H9 (cell line): ENCODE measurements around the gene TBC1D1. TPM values are rescaled to one million over a fixed set of nuclear protein-coding genes. Genes with fewer than 3 reads are reported as not detected.

Experiments
- DNase-seq: peaks from one replicate; pipeline ENCODE4 v3.0.0-alpha.2; 2017
- H2AFZ ChIP-seq: one replicate; pipeline ENCODE4 v1.6.1; 2013; ENCODE audit warnings: mild to moderate bottlenecking, low read length, control low read depth, moderate library complexity
- H2AK5ac ChIP-seq: 2 replicates; pipeline ENCODE4 v1.6.1; 2013; ENCODE audit warnings: low read length, control low read depth, mixed read lengths; ENCODE audit not compliant: insufficient read length
- H2BK120ac ChIP-seq: one replicate; pipeline ENCODE4 v1.6.1; 2013; ENCODE audit warnings: low read depth, mild to moderate bottlenecking, low read length, control low read depth, inconsistent platforms; ENCODE audit not compliant: poor library complexity, severe bottlenecking
- H2BK12ac ChIP-seq: 2 replicates; pipeline ENCODE4 v1.6.1; 2013; ENCODE audit warnings: low read length, control low read depth, mixed read lengths, low read depth; ENCODE audit not compliant: insufficient read length
- H2BK15ac ChIP-seq: 2 replicates; pipeline ENCODE4 v1.6.1; 2013; ENCODE audit warnings: low read depth, low read length, control low read depth
- H2BK20ac ChIP-seq: one replicate; pipeline ENCODE4 v1.6.1; 2013; ENCODE audit warnings: low read depth, mild to moderate bottlenecking, low read length, control low read depth, inconsistent platforms; ENCODE audit not compliant: poor library complexity, severe bottlenecking
- H2BK5ac ChIP-seq: 2 replicates; pipeline ENCODE4 v1.6.1; 2013; ENCODE audit warnings: low read length, control low read depth, mixed read lengths; ENCODE audit not compliant: insufficient read length
- H3K14ac ChIP-seq: 2 replicates; pipeline ENCODE4 v1.6.1; 2013; ENCODE audit warnings: low read length, control low read depth; ENCODE audit not compliant: insufficient read depth
- H3K18ac ChIP-seq: 2 replicates; pipeline ENCODE4 v1.6.1; 2013; ENCODE audit warnings: low read depth, mild to moderate bottlenecking, mixed read lengths, low read length, control low read depth; ENCODE audit not compliant: insufficient read length
- H3K23ac ChIP-seq: 2 replicates; pipeline ENCODE4 v1.6.1; 2013; ENCODE audit warnings: low read length, control low read depth, mixed read lengths, low read depth; ENCODE audit not compliant: insufficient read length
- H3K23me2 ChIP-seq: 2 replicates; pipeline ENCODE4 v1.6.1; 2013; ENCODE audit warnings: low read depth, mild to moderate bottlenecking, mixed read lengths, low read length, control low read depth; ENCODE audit not compliant: insufficient read length, poor library complexity, severe bottlenecking
- H3K27ac ChIP-seq: 2 replicates; pipeline ENCODE4 v1.5.1; 2013; ENCODE audit warnings: low read length, control low read depth, mixed read lengths, low read depth; ENCODE audit not compliant: insufficient read length
- H3K27me3 ChIP-seq: 2 replicates; pipeline ENCODE4 v1.6.1; 2013; ENCODE audit warnings: low read length, control low read depth, inconsistent platforms; ENCODE audit not compliant: insufficient read depth
- H3K4ac ChIP-seq: 2 replicates; pipeline ENCODE4 v1.6.1; 2013; ENCODE audit warnings: low read depth, mild to moderate bottlenecking, control low read depth, inconsistent platforms, low read length, moderate library complexity
- H3K4me1 ChIP-seq: 2 replicates; pipeline ENCODE4 v1.6.1; 2013; ENCODE audit warnings: low read length, control low read depth, inconsistent platforms; ENCODE audit not compliant: insufficient read depth
- H3K4me2 ChIP-seq: 2 replicates; pipeline ENCODE4 v1.6.1; 2013; ENCODE audit warnings: low read length, control low read depth, mixed read lengths; ENCODE audit not compliant: insufficient read length, insufficient read depth
- H3K56ac ChIP-seq: 2 replicates; pipeline ENCODE4 v1.6.1; 2013; ENCODE audit warnings: low read depth, mild to moderate bottlenecking, mixed read lengths, low read length, control low read depth; ENCODE audit not compliant: insufficient read length
- H3K79me1 ChIP-seq: 2 replicates; pipeline ENCODE4 v1.6.1; 2013; ENCODE audit warnings: low read depth, mild to moderate bottlenecking, moderate library complexity, low read length, control low read depth, inconsistent platforms; ENCODE audit not compliant: insufficient read depth, poor library complexity, severe bottlenecking
- H3K79me2 ChIP-seq: 2 replicates; pipeline ENCODE4 v1.6.1; 2013; ENCODE audit warnings: low read length, control low read depth, inconsistent platforms; ENCODE audit not compliant: insufficient read depth
- H3K9ac ChIP-seq: 2 replicates; pipeline ENCODE4 v1.6.1; 2013; ENCODE audit warnings: low read length, control low read depth, mixed read lengths; ENCODE audit not compliant: insufficient read length; ENCODE audit errors: extremely low read depth
- H3K9me3 ChIP-seq: one replicate; pipeline ENCODE4 v1.6.1; 2013; ENCODE audit warnings: low read depth, low read length, inconsistent platforms; ENCODE audit not compliant: control insufficient read depth
- H3T11ph ChIP-seq: one replicate; pipeline ENCODE4 v1.6.1; 2013; ENCODE audit warnings: mild to moderate bottlenecking, low read length, control low read depth, inconsistent platforms
- H4K20me1 ChIP-seq: one replicate; pipeline ENCODE4 v1.6.1; 2013; ENCODE audit not compliant: control insufficient read depth, insufficient read length, insufficient read depth
- H4K5ac ChIP-seq: 2 replicates; pipeline ENCODE4 v1.6.1; 2013; ENCODE audit warnings: low read depth, mild to moderate bottlenecking, mixed read lengths, low read length, control low read depth; ENCODE audit not compliant: insufficient read length
- H4K8ac ChIP-seq: replicated peaks from 2 replicates; pipeline ENCODE4 v1.6.1; 2013; ENCODE audit warnings: low read length, control low read depth, mixed read lengths, low read depth; ENCODE audit not compliant: insufficient read length
- H4K91ac ChIP-seq: 2 replicates; pipeline ENCODE4 v1.6.1; 2013; ENCODE audit warnings: low read depth, mild to moderate bottlenecking, moderate library complexity, mixed read lengths, low read length, control low read depth; ENCODE audit not compliant: insufficient read length
- H3K27ac Mint-ChIP-seq, 3 experiments: 2 replicates in 2 of 3; 3 replicates in 1 of 3; pipeline ENCODE4 v1.8.0; 2020 to 2021; ENCODE audit warnings: mixed read lengths in 3 of 3, mild to moderate bottlenecking in 1 of 3, moderate library complexity in 1 of 3
- H3K27me3 Mint-ChIP-seq: 2 replicates; pipeline ENCODE4 v1.8.0; 2021; ENCODE audit warnings: low read depth, mild to moderate bottlenecking, moderate library complexity, mixed read lengths
- H3K36me3 Mint-ChIP-seq, 3 experiments: 2 replicates in 2 of 3; 3 replicates in 1 of 3; pipeline ENCODE4 v1.8.0; 2020 to 2021; ENCODE audit warnings: low read depth in 3 of 3, mixed read lengths in 3 of 3; ENCODE audit not compliant: insufficient read depth in 1 of 3
- H3K4me1 Mint-ChIP-seq, 2 experiments: 2 replicates each; pipeline ENCODE4 v1.8.0; 2020; ENCODE audit warnings: mixed read lengths in 2 of 2
- H3K4me3 Mint-ChIP-seq, 2 experiments: 2 replicates in 1 of 2; 3 replicates in 1 of 2; pipeline ENCODE4 v1.8.0; 2020 to 2021; ENCODE audit warnings: mild to moderate bottlenecking in 2 of 2, mixed read lengths in 2 of 2, moderate library complexity in 1 of 2
- H3K9me3 Mint-ChIP-seq, 2 experiments: 2 replicates in 1 of 2; 3 replicates in 1 of 2; pipeline ENCODE4 v1.8.0; 2020; ENCODE audit warnings: mild to moderate bottlenecking in 2 of 2, mixed read lengths in 2 of 2, moderate library complexity in 1 of 2
- CTCF ChIP-seq: fragments of 200-600 bp; sonication (generic); conservative IDR thresholded peaks from 3 replicates; pipeline ENCODE4 v1.8.0; 2021; ENCODE audit warnings: antibody characterized with exemption, mild to moderate bottlenecking
- WGBS: extraction: QIAGEN DNeasy Blood & Tissue Kit; methylation state at CpG from one replicate; pipeline ENCODE4 v1.1.7; 2013; ENCODE audit warnings: missing lambda C conversion rate, low lambda C conversion rate, mixed read lengths; ENCODE audit not compliant: insufficient read length; ENCODE audit errors: extremely low coverage; 5-methylcytosine and 5-hydroxymethylcytosine counted together
- total RNA-seq: library from RNA; stranded (reverse); gene quantifications from 2 replicates; pipeline ENCODE4 v1.2.1, GENCODE V29; 2021

The TBC1D1 gene
- total RNA-seq, 1 experiment from 2014 or later: 109 TPM

DNA sequence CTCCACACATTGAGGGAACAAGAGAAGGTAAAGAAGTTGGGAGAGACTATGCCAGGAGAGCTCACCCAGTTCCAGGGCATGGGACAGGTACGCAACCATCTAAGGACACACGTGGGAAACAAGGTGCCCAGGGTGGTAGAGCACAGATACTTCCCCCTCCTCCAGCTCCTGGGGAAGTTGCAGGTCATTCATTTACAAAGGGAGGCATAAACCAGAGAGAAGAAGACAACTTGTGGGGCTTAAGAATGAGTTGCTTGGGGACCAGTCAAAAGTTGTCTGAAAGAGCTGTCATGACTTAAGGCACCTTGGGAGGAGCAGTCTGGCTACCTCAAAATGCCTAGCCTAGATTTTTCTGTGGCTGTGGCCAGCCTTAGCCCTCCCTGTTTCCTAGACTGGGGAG lies 255.5 kb downstream of the TBC1D1 start:
- H3K14ac ChIP-seq: no peak overlapping the region
- no peak overlapping the region for H2BK5ac ChIP-seq
- WGBS: no CpG with 5 or more reads among the region's 2 CpGs
- H3K23ac ChIP-seq: no peak overlapping the region
- no peak overlapping the region for H4K8ac ChIP-seq
- no peaks in the 10 kb centered on the region for H3K79me2 ChIP-seq
- no peak overlapping the region for H2AFZ ChIP-seq
- no peak overlapping the region for H3K18ac ChIP-seq
- no peak overlapping the region for H3K4me3 Mint-ChIP-seq
- H3K9me3 ChIP-seq: no peaks in the 10 kb centered on the region
- DNase-seq: no peak
- no peak overlapping the region for H2BK20ac ChIP-seq
- no peak overlapping the region for H3K27ac ChIP-seq
- no peak overlapping the region for H2AK5ac ChIP-seq
- no peaks in the 10 kb centered on the region for H3K36me3 Mint-ChIP-seq
- H2BK12ac ChIP-seq: no peak overlapping the region
- no peak overlapping the region for H2BK15ac ChIP-seq
- H3T11ph ChIP-seq: no peak overlapping the region
- H3K4ac ChIP-seq: no peak overlapping the region
- peaks cover 5% of the 10 kb centered on the region for H3K27me3 Mint-ChIP-seq
- H3K27ac Mint-ChIP-seq: no peak overlapping the region; a peak in 1 of 7 replicates
- H3K9me3 Mint-ChIP-seq: no peaks in the 10 kb centered on the region
- no peak overlapping the region for H3K56ac ChIP-seq
- H3K4me2 ChIP-seq: no peak overlapping the region
- H4K91ac ChIP-seq: no peak overlapping the region
- H3K27me3 ChIP-seq: no peaks in the 10 kb centered on the region
- no peaks in the 10 kb centered on the region for H3K79me1 ChIP-seq
- no peak overlapping the region for H3K9ac ChIP-seq
- no peaks in the 10 kb centered on the region for H4K20me1 ChIP-seq
- no peaks in the 10 kb centered on the region for H3K4me1 Mint-ChIP-seq
- H2BK120ac ChIP-seq: no peak overlapping the region
- H3K23me2 ChIP-seq: no peaks in the 10 kb centered on the region
- no peak overlapping the region for H4K5ac ChIP-seq
- no peak for TF ChIP-seq CTCF
- H3K4me1 ChIP-seq: no peaks in the 10 kb centered on the region
